OCI-LY7 (cell line): ENCODE measurements around the gene TESMIN. TPM values are rescaled to one million over a fixed set of nuclear protein-coding genes. Genes with fewer than 3 reads are reported as not detected.

Experiments
- BruUV-seq: library from RNA; stranded (reverse); fragments of 400-500 nt; replicated peaks from 2 replicates; lab custom pipeline; 2021; lab: Mats Ljungman, UMichigan
- CTCF ChIA-PET: fragments of 300-600 bp; sonication (Branson Sonifier 250); formaldehyde crosslinking; loops from one replicate; lab custom pipeline; 2022; ENCODE audit warnings: antibody characterized with exemption; ENCODE audit not compliant: unreplicated experiment; lab: Charles Lee
- POLR2A ChIA-PET: fragments of 300-600 bp; sonication (Branson Sonifier 250); formaldehyde crosslinking; loops from one replicate; lab custom pipeline; 2022; ENCODE audit warnings: antibody characterized with exemption; lab: Charles Lee
- DNase-seq: peaks from one replicate; pipeline ENCODE4 v3.0.0-alpha.2; 2015; ENCODE audit warnings: low spot score
- H2AFZ ChIP-seq: fragments of 200-600 bp; sonication (generic), shearing (Covaris generic); 2 replicates; pipeline ENCODE4 v1.6.1; 2014; ENCODE audit warnings: mild to moderate bottlenecking, antibody characterized with exemption, low read length, moderate library complexity
- H3K27ac ChIP-seq: fragments of 200-600 bp; sonication (generic); 2 replicates; pipeline ENCODE4 v1.5.1; 2014; ENCODE audit warnings: mixed run types, low read depth, mild to moderate bottlenecking, moderate library complexity, low read length, inconsistent platforms; ENCODE audit not compliant: poor library complexity, severe bottlenecking
- H3K36me3 ChIP-seq: fragments of 200-600 bp; sonication (generic); 2 replicates; pipeline ENCODE4 v1.6.1; 2014; ENCODE audit warnings: mild to moderate bottlenecking, antibody characterized with exemption, low read length, moderate library complexity, mixed read lengths; ENCODE audit not compliant: insufficient read depth
- H3K4me1 ChIP-seq: fragments of 200-600 bp; sonication (generic); 2 replicates; pipeline ENCODE4 v1.5.1; 2014; ENCODE audit warnings: mild to moderate bottlenecking, low read length; ENCODE audit not compliant: insufficient read depth, poor library complexity, severe bottlenecking
- H3K4me2 ChIP-seq: fragments of 200-600 bp; sonication (generic); 2 replicates; pipeline ENCODE4 v1.6.1; 2014; ENCODE audit warnings: mild to moderate bottlenecking, low read length
- H3K4me3 ChIP-seq: fragments of 200-600 bp; sonication (generic); 2 replicates; pipeline ENCODE4 v1.5.1; 2014; ENCODE audit warnings: mild to moderate bottlenecking, low read depth, low read length; ENCODE audit not compliant: poor library complexity, severe bottlenecking
- H3K79me2 ChIP-seq: fragments of 200-600 bp; sonication (generic); 2 replicates; pipeline ENCODE4 v1.6.1; 2016; ENCODE audit warnings: low read depth, mild to moderate bottlenecking, low read length, moderate library complexity, mixed read lengths; ENCODE audit not compliant: insufficient read depth
- H3K9me2 ChIP-seq: fragments of 200-600 bp; sonication (generic); 2 replicates; pipeline ENCODE4 v1.6.1; 2016; ENCODE audit warnings: mild to moderate bottlenecking, low read length, mixed read lengths; ENCODE audit not compliant: insufficient read depth
- H3K9me3 ChIP-seq: fragments of 200-600 bp; sonication (generic); 2 replicates; pipeline ENCODE4 v1.6.1; 2014; ENCODE audit warnings: mild to moderate bottlenecking, mixed run types, low read length, mixed read lengths
- H4K20me1 ChIP-seq: fragments of 200-600 bp; sonication (generic); 2 replicates; pipeline ENCODE4 v1.6.1; 2014; ENCODE audit warnings: mild to moderate bottlenecking, antibody characterized with exemption, low read length, moderate library complexity, mixed read lengths; ENCODE audit not compliant: insufficient read depth
- CTCF ChIP-seq: fragments of 200-600 bp; sonication (generic); conservative IDR thresholded peaks from 2 replicates; pipeline ENCODE4 v1.5.1; 2014; ENCODE audit warnings: mild to moderate bottlenecking, antibody characterized with exemption, low read length, moderate library complexity, mixed read lengths
- EZH2phosphoT487 ChIP-seq: fragments of 200-600 bp; sonication (generic); IDR thresholded peaks from 2 replicates; pipeline ENCODE4 v1.6.1; 2018; ENCODE audit warnings: low read depth, borderline replicate concordance, mild to moderate bottlenecking, mixed run types, antibody characterized with exemption, low read length, moderate library complexity, mixed read lengths
- intact Hi-C: fragments of 100-400 bp; cut with micrococcal nuclease; formaldehyde crosslinking; loops from one replicate; pipeline ENCODE4 v1.10.0; 2022; ENCODE audit not compliant: unreplicated experiment
- total RNA-seq, 2 experiments: library from RNA; depleted of rRNA in 1 of 2; stranded (reverse); fragments of >200 nt in 1 of 2; shearing (Covaris generic) in 1 of 2; gene quantifications; 2 replicates each; pipeline ENCODE4 v1.2.3, GENCODE V29; 2014 to 2022

Gene TESMIN
- total RNA-seq, 2 experiments from 2014 or later = 13.0 to 19.4 TPM

GRCh38 chr11:68770781-68771180, 19.5 kb upstream of the TESMIN start:
- no peak for DNase-seq
- CTCF ChIA-PET = no interaction called here
- no peak overlapping the region for H3K4me3 ChIP-seq
- H3K79me2 ChIP-seq = no peaks in the 10 kb centered on the region
- peaks cover 7% of the 10 kb centered on the region; the same call in 1 of the 2 replicates for H3K36me3 ChIP-seq
- H3K27ac ChIP-seq = no peak overlapping the region
- H3K9me3 ChIP-seq = no peaks in the 10 kb centered on the region
- no peaks in the 10 kb centered on the region for H3K9me2 ChIP-seq
- H3K4me2 ChIP-seq = no peak overlapping the region
- no peaks in the 10 kb centered on the region for H4K20me1 ChIP-seq
- H2AFZ ChIP-seq = no peak overlapping the region
- intact Hi-C loops = no loop called here
- no TSS peak for BruUV-seq
- no peak for TF ChIP-seq EZH2phosphoT487
- TF ChIP-seq CTCF = no peak
- POLR2A ChIA-PET = no interaction called here
- H3K4me1 ChIP-seq = no peaks in the 10 kb centered on the region

- no peak overlapping the region for H3K27ac ChIP-seq
- H2AFZ ChIP-seq = no peak overlapping the region
- no peaks in the 10 kb centered on the region for H3K79me2 ChIP-seq
- DNase-seq = no peak
- no peaks in the 10 kb centered on the region for H3K9me3 ChIP-seq
- H3K4me3 ChIP-seq = no peak overlapping the region
- POLR2A ChIA-PET = interaction anchor here (0.6 kb wide), 1 partner anchor 872 kb away, joined by 4 read pairs; no protein-coding TSS in a partner anchor
- CTCF ChIA-PET = no interaction called here
- no TSS peak for BruUV-seq
- H3K4me1 ChIP-seq = no peaks in the 10 kb centered on the region
- no peaks in the 10 kb centered on the region for H3K9me2 ChIP-seq
- no peaks in the 10 kb centered on the region for H4K20me1 ChIP-seq
- H3K4me2 ChIP-seq = no peak overlapping the region
- no peak for TF ChIP-seq EZH2phosphoT487
- no peak for TF ChIP-seq CTCF
- intact Hi-C loops = no loop called here
- H3K36me3 ChIP-seq = no peaks in the 10 kb centered on the region
These were observed 16.4 kb upstream of the TESMIN start for GRCh38 chr11:68767672-68768071.

GRCh38 chr11:68766786-68767185, 15.5 kb upstream of the TESMIN start:
- no peak overlapping the region for H3K4me3 ChIP-seq

More at GRCh38 chr11:68766786-68767185, 15.5 kb upstream of the TESMIN start:
- CTCF ChIA-PET = no interaction called here
- Histone ChIP-seq H4K20me1 (no peaks in the 10 kb centered on the region), H3K36me3 (no peaks in the 10 kb centered on the region), H2AFZ (no peak overlapping the region), H3K79me2 (no peaks in the 10 kb centered on the region), H3K27ac (no peak overlapping the region), H3K9me3 (no peaks in the 10 kb centered on the region), H3K4me2 (no peak overlapping the region), H3K9me2 (no peaks in the 10 kb centered on the region), H3K4me1 (no peaks in the 10 kb centered on the region)
- TF ChIP-seq EZH2phosphoT487 (no peak), CTCF (no peak)
- intact Hi-C loops = no loop called here
- POLR2A ChIA-PET = no interaction called here
- no peak for DNase-seq
- BruUV-seq = no TSS peak
